ENCODE measurements around the gene TMEM233. TPM values are rescaled to one million over a fixed set of nuclear protein-coding genes. Genes with fewer than 3 reads are reported as not detected.

TMEM233 gene
- total and polyA plus RNA-seq, 10 of the 15 experiments (the other 5 are each of a cell fraction or from before 2014, with no cell fraction given) = not detected

GRCh38 chr12:119631930-119632678, 38.5 kb downstream of the TMEM233 start:
- DNase-seq (ENCODE audit: low read depth, low spot score) = no peak
- Histone ChIP-seq H4K20me1 (ENCODE audit: control insufficient read depth, insufficient read depth) (no peaks in the 10 kb centered on the region; the same call in 1 of the 2 replicates), H2AFZ (ENCODE audit: control insufficient read depth, low read depth, low read length) (no peak overlapping the region), H3K79me2 (ENCODE audit: control insufficient read depth, insufficient read depth, low read length) (no peaks in the 10 kb centered on the region), H3K9ac (ENCODE audit: control insufficient read depth, insufficient read depth, low read length) (no peak overlapping the region), H3K36me3 (ENCODE audit: control insufficient read depth in 2 of 2, insufficient read depth in 2 of 2, low read length in 1 of 2) (no peaks in the 10 kb centered on the region), H3K27me3 (replicated peaks in 1 of 2; ENCODE audit: control insufficient read depth in 2 of 2, insufficient read depth in 2 of 2, low read length in 1 of 2) (no peaks in the 10 kb centered on the region; a peak in 1 of 4 replicates), H3K9me3 (replicated peaks; ENCODE audit: control insufficient read depth, insufficient read depth, low read length) (no peaks in the 10 kb centered on the region), H3K27ac (ENCODE audit: control insufficient read depth, insufficient read depth) (no peak overlapping the region), H3K4me3 (no peak overlapping the region), H3K4me2 (ENCODE audit: control insufficient read depth, insufficient read depth) (no peak overlapping the region), H3K4me1 (ENCODE audit: control insufficient read depth, insufficient read depth, low read length) (no peaks in the 10 kb centered on the region)
- BruUV-seq (replicated peaks) = no TSS peak
- POLR2A ChIA-PET = interaction anchor here (0.5 kb wide), 1 partner anchor 241 kb away, joined by 4 read pairs; no protein-coding TSS in a partner anchor
- in situ Hi-C loops (cut with MboI) = no loop called here
- FAIRE-seq = no peak
- TF ChIP-seq IKZF2 (IDR thresholded peaks at IDR 0.05) (no peak), PAX5 (IDR thresholded peaks at IDR 0.05; ENCODE audit: borderline replicate concordance, low read depth, low read length) (no peak), GATAD2B (conservative IDR thresholded peaks at IDR 0.05; ENCODE audit: low read depth) (no peak), CHD2 (IDR thresholded peaks at IDR 0.05; ENCODE audit: borderline replicate concordance, low read depth, low read length) (no peak), EZH2 (IDR thresholded peaks at IDR 0.05; ENCODE audit: borderline replicate concordance, control insufficient read depth, low read depth, low read length) (no peak), RAD51 (IDR thresholded peaks at IDR 0.05) (no peak), SPI1 (IDR thresholded peaks at IDR 0.05; ENCODE audit: borderline replicate concordance, insufficient read depth, low read depth, low read length) (no peak), JUNB (IDR thresholded peaks at IDR 0.05) (no peak), RELA (IDR thresholded peaks at IDR 0.05; ENCODE audit: borderline replicate concordance, partially characterized antibody) (no peak), ZNF24 (IDR thresholded peaks at IDR 0.05) (no peak), ZNF592 (IDR thresholded peaks at IDR 0.05) (no peak), BCL11A (IDR thresholded peaks at IDR 0.05; ENCODE audit: low read depth, low read length) (no peak), NFYB (IDR thresholded peaks at IDR 0.05; ENCODE audit: insufficient read depth, low read depth, low read length) (no peak), TCF3 (IDR thresholded peaks at IDR 0.05; ENCODE audit: borderline replicate concordance, insufficient read depth, low read depth, low read length) (no peak)
- 29% methylated on average over 4 of the region's 4 CpGs for WGBS (ENCODE audit: insufficient coverage, insufficient replicate concordance, low lambda C conversion rate, missing lambda C conversion rate)
- no peak for ATAC-seq
- intact Hi-C loops (cut with micrococcal nuclease; ENCODE audit: unreplicated experiment) = no loop called here
- SMC1A ChIA-PET (ENCODE audit: uncharacterized antibody, unreplicated experiment) = no interaction called here
- CTCF ChIA-PET = no interaction called here
- RAD21 ChIA-PET (ENCODE audit: unreplicated experiment) = no interaction called here

Measured in GM12878 (cell line).